SK-N-SH treated with all-trans-retinoic acid at 6 μM for 48 hours (cell line): ENCODE measurements around the gene OTX1.
"Not testable (repeated sequence)": the region's sequence is repeated elsewhere in the genome, so short reads cannot be mapped to it uniquely, and the experiment has no call there.

ENCODE experiments used
- ATAC-seq: fragments of 200-7000 bp; cut with Tn5 transposase; 3 replicates; pipeline ENCODE4 v1.9.1; 2020; ENCODE audit warnings: mild to moderate bottlenecking, moderate library complexity
- ARNTL ChIP-seq: fragments of 450-650 bp; formaldehyde crosslinking; IDR thresholded peaks from 2 replicates; pipeline ENCODE4 v1.5.0; 2020; ENCODE audit warnings: low read depth, mild to moderate bottlenecking, moderate library complexity, borderline replicate concordance
- BACH2 ChIP-seq: fragments of 250-450 bp; sonication (Bioruptor Pico); IDR thresholded peaks from 2 replicates; pipeline ENCODE4 v1.9.0; 2021; ENCODE audit warnings: mild to moderate bottlenecking, borderline replicate concordance
- CSDC2 ChIP-seq: fragments of 250-450 bp; sonication (Bioruptor Pico); IDR thresholded peaks from 2 replicates; pipeline ENCODE4 v1.5.0; 2020; ENCODE audit warnings: mild to moderate bottlenecking, moderate library complexity
- ESRRG ChIP-seq: fragments of 250-450 bp; sonication (Bioruptor Pico); IDR thresholded peaks from 2 replicates; pipeline ENCODE4 v1.6.1; 2021; ENCODE audit warnings: mild to moderate bottlenecking
- GLIS3 ChIP-seq: fragments of 250-450 bp; sonication (Bioruptor Pico); IDR thresholded peaks from 2 replicates; pipeline ENCODE4 v1.5.0; 2020; ENCODE audit warnings: mild to moderate bottlenecking, moderate library complexity
- OSR1 ChIP-seq: fragments of 250-450 bp; sonication (Bioruptor Pico); IDR thresholded peaks from 2 replicates; pipeline ENCODE4 v1.8.0; 2022; ENCODE audit warnings: moderate library complexity, mild to moderate bottlenecking, inconsistent platforms
- PPARA ChIP-seq: fragments of 250-450 bp; sonication (Bioruptor Pico); IDR thresholded peaks from 2 replicates; pipeline ENCODE4 v1.5.0; 2020; ENCODE audit warnings: mild to moderate bottlenecking, borderline replicate concordance
- RARB ChIP-seq: fragments of 250-450 bp; sonication (Bioruptor Pico); IDR thresholded peaks from 2 replicates; pipeline ENCODE4 v1.8.0; 2021; ENCODE audit warnings: mild to moderate bottlenecking, moderate library complexity
- SNAI2 ChIP-seq: fragments of 250-450 bp; sonication (Bioruptor Pico); IDR thresholded peaks from 2 replicates; pipeline ENCODE4 v1.5.0; 2020; ENCODE audit warnings: mild to moderate bottlenecking, moderate library complexity
- TCF4 ChIP-seq: fragments of 250-450 bp; sonication (Bioruptor Pico); IDR thresholded peaks from 2 replicates; pipeline ENCODE4 v1.8.0; 2021; ENCODE audit warnings: mild to moderate bottlenecking, moderate library complexity, borderline replicate concordance
- ZFP3 ChIP-seq: fragments of 250-450 bp; sonication (Bioruptor Pico); IDR thresholded peaks from 2 replicates; pipeline ENCODE4 v1.5.0; 2020; ENCODE audit warnings: mild to moderate bottlenecking, moderate library complexity
- ZFP30 ChIP-seq: fragments of 450-650 bp; formaldehyde crosslinking; IDR thresholded peaks from 2 replicates; pipeline ENCODE4 v1.5.0; 2022; ENCODE audit warnings: mild to moderate bottlenecking, moderate library complexity
- ZNF70 ChIP-seq: fragments of 450-650 bp; formaldehyde crosslinking; IDR thresholded peaks from 2 replicates; pipeline ENCODE4 v1.5.0; 2020; ENCODE audit warnings: mild to moderate bottlenecking, moderate library complexity
- ZNF8 ChIP-seq: fragments of 450-650 bp; formaldehyde crosslinking; IDR thresholded peaks from 2 replicates; pipeline ENCODE4 v1.5.0; 2020; ENCODE audit warnings: mild to moderate bottlenecking, moderate library complexity
- TF ChIP-seq, protein P1 (sequence below): fragments of 250-450 bp; sonication (Bioruptor Pico); IDR thresholded peaks from 2 replicates; pipeline ENCODE4 v1.5.0; 2020; ENCODE audit warnings: mild to moderate bottlenecking, moderate library complexity
- TF ChIP-seq, protein P2 (sequence below): fragments of 250-450 bp; sonication (Bioruptor Pico); IDR thresholded peaks from 2 replicates; pipeline ENCODE4 v1.8.0; 2021; ENCODE audit warnings: low read depth, mild to moderate bottlenecking, moderate library complexity, borderline replicate concordance
- TF ChIP-seq, protein P3 (sequence below): fragments of 250-450 bp; sonication (Bioruptor Pico); IDR thresholded peaks from 2 replicates; pipeline ENCODE4 v1.5.1; 2021; ENCODE audit warnings: mild to moderate bottlenecking, moderate library complexity
- TF ChIP-seq, protein P4 (sequence below): fragments of 250-450 bp; sonication (Bioruptor Pico); IDR thresholded peaks from 2 replicates; pipeline ENCODE4 v1.8.0; 2020; ENCODE audit warnings: mild to moderate bottlenecking, moderate library complexity, borderline replicate concordance

OTX1 gene

DNA sequence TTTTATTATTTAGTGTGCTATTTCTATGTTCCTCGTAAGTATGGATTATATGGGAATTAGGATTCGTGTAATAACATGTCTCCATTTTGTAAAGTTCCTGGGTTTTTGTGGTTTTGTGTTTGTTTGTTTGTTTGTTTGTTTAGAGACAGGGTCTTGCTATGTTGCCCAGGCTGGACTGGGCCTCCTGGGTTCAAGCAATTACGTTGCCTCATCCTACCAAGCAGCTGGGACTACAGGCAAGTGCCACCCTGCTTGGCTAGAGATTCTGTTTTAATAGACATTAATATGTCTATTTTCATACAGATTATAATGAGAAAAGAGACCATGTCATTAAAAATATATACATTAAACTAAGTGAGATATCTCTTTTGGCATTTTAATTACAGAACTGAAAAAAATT, 35.2 kb upstream of the OTX1 start:
- TF ChIP-seq GLIS3 (CRISPR knock-in tag), result no peak
- no peak for TF ChIP-seq ZFP3 (CRISPR knock-in tag)
- TF ChIP-seq ARNTL (CRISPR knock-in tag), result no peak
- TF ChIP-seq ESRRG (CRISPR knock-in tag), result no peak
- no peak for TF ChIP-seq SNAI2 (CRISPR knock-in tag)
- TF ChIP-seq, protein P1, sequence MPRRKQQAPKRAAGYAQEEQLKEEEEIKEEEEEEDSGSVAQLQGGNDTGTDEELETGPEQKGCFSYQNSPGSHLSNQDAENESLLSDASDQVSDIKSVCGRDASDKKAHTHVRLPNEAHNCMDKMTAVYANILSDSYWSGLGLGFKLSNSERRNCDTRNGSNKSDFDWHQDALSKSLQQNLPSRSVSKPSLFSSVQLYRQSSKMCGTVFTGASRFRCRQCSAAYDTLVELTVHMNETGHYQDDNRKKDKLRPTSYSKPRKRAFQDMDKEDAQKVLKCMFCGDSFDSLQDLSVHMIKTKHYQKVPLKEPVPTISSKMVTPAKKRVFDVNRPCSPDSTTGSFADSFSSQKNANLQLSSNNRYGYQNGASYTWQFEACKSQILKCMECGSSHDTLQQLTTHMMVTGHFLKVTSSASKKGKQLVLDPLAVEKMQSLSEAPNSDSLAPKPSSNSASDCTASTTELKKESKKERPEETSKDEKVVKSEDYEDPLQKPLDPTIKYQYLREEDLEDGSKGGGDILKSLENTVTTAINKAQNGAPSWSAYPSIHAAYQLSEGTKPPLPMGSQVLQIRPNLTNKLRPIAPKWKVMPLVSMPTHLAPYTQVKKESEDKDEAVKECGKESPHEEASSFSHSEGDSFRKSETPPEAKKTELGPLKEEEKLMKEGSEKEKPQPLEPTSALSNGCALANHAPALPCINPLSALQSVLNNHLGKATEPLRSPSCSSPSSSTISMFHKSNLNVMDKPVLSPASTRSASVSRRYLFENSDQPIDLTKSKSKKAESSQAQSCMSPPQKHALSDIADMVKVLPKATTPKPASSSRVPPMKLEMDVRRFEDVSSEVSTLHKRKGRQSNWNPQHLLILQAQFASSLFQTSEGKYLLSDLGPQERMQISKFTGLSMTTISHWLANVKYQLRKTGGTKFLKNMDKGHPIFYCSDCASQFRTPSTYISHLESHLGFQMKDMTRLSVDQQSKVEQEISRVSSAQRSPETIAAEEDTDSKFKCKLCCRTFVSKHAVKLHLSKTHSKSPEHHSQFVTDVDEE (CRISPR knock-in tag), result no peak
- TF ChIP-seq, protein P2, sequence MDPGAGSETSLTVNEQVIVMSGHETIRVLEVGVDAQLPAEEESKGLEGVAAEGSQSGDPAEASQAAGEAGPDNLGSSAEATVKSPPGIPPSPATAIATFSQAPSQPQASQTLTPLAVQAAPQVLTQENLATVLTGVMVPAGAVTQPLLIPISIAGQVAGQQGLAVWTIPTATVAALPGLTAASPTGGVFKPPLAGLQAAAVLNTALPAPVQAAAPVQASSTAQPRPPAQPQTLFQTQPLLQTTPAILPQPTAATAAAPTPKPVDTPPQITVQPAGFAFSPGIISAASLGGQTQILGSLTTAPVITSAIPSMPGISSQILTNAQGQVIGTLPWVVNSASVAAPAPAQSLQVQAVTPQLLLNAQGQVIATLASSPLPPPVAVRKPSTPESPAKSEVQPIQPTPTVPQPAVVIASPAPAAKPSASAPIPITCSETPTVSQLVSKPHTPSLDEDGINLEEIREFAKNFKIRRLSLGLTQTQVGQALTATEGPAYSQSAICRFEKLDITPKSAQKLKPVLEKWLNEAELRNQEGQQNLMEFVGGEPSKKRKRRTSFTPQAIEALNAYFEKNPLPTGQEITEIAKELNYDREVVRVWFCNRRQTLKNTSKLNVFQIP (CRISPR knock-in tag), result no peak
- no peak for TF ChIP-seq TCF4 (CRISPR knock-in tag)
- no peak for TF ChIP-seq CSDC2 (CRISPR knock-in tag)
- TF ChIP-seq BACH2 (CRISPR knock-in tag), result no peak
- TF ChIP-seq OSR1 (CRISPR knock-in tag), result no peak
- no peak for TF ChIP-seq RARB (CRISPR knock-in tag)
- no peak for ATAC-seq

DNA sequence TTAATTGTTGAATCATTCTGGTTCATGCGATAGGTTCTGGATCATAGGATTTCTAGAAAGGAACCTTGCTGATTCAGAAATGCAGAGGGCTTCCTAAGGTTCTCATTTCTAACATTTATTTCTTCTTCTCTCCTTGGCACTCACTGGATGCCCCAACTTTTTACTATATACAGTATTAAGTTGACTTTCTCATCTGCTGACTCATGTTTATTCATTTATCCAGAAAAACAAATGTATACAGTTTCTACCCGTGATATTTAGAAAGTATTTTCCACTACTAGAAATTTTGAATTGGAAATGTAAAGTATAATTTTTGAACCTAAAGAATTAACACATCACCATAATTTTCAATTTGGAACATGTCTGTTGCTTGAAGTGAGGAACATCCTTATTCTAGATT, 32.2 kb upstream of the OTX1 start:
- no peak for TF ChIP-seq ZNF8 (CRISPR knock-in tag)
- TF ChIP-seq, protein P1 (CRISPR knock-in tag), result no peak
- TF ChIP-seq, protein P3, sequence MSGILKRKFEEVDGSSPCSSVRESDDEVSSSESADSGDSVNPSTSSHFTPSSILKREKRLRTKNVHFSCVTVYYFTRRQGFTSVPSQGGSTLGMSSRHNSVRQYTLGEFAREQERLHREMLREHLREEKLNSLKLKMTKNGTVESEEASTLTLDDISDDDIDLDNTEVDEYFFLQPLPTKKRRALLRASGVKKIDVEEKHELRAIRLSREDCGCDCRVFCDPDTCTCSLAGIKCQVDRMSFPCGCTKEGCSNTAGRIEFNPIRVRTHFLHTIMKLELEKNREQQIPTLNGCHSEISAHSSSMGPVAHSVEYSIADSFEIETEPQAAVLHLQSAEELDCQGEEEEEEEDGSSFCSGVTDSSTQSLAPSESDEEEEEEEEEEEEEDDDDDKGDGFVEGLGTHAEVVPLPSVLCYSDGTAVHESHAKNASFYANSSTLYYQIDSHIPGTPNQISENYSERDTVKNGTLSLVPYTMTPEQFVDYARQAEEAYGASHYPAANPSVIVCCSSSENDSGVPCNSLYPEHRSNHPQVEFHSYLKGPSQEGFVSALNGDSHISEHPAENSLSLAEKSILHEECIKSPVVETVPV, result no peak
- no peak for TF ChIP-seq GLIS3 (CRISPR knock-in tag)
- no peak for TF ChIP-seq RARB (CRISPR knock-in tag)
- no peak for TF ChIP-seq ESRRG (CRISPR knock-in tag)
- TF ChIP-seq, all 23 proteins: peak for 0
- no peak for ATAC-seq

DNA sequence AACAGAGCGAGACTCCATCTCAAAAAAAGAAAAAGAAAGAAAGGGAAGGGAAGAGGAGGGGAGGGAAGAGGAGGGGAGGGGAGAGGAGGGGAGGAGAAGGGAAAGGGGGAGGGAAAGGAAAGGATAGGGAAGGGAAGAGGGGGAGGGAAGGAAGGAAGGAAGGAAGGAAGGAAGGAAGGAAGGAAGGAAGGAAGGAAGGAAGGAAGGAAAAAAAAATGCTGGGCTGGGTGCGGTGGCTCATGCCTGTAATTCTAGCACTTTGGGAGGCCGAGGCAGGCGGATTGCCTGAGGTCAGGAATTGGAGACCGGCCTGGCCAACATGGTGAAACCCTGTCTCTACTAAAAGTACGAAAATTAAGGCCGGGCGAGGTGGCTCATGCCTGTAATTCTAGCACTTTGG, 30.9 kb upstream of the OTX1 start:
- ATAC-seq, result not testable (repeated sequence)

DNA sequence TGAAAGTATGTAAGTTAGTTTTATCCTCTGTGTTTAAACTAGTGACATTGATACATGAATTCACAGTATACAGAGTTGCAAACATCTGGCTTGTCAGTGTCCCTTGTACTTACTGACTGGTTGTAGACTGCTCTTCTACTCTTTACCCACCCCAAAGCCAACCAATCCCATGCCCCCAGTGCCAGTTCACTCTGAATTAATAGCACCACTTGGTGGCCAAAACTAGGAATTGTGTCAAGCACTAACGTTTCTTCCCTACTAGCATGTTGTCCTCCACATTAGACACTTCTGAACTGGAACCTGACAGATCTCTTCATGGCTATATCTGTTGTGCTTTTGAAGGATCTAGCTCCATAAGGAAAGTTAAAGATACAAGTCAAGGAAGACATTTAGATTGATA, 27.2 kb upstream of the OTX1 start:
- ATAC-seq, result peak; percentile 90
- TF ChIP-seq ZNF70 (CRISPR knock-in tag) (no peak), ZFP30 (no peak), ZNF8 (CRISPR knock-in tag) (no peak), SNAI2 (CRISPR knock-in tag) (no peak), PPARA (no peak), BACH2 (CRISPR knock-in tag) (no peak), OSR1 (CRISPR knock-in tag) (no peak), GLIS3 (CRISPR knock-in tag) (no peak), TCF4 (CRISPR knock-in tag) (no peak), ESRRG (CRISPR knock-in tag) (no peak)
- TF ChIP-seq, protein P2 (CRISPR knock-in tag), result no peak
- TF ChIP-seq, protein P4, sequence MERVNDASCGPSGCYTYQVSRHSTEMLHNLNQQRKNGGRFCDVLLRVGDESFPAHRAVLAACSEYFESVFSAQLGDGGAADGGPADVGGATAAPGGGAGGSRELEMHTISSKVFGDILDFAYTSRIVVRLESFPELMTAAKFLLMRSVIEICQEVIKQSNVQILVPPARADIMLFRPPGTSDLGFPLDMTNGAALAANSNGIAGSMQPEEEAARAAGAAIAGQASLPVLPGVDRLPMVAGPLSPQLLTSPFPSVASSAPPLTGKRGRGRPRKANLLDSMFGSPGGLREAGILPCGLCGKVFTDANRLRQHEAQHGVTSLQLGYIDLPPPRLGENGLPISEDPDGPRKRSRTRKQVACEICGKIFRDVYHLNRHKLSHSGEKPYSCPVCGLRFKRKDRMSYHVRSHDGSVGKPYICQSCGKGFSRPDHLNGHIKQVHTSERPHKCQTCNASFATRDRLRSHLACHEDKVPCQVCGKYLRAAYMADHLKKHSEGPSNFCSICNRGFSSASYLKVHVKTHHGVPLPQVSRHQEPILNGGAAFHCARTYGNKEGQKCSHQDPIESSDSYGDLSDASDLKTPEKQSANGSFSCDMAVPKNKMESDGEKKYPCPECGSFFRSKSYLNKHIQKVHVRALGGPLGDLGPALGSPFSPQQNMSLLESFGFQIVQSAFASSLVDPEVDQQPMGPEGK, result no peak
- TF ChIP-seq, protein P1 (CRISPR knock-in tag), result no peak
